Gastrocnemius medialis (tissue), 4 donors: ENCODE measurements around the gene LHFPL5. TPM values are rescaled to one million over a fixed set of nuclear protein-coding genes. Genes with fewer than 3 reads are reported as not detected.

Experiments used
- ATAC-seq, 2 donors: fragments of 150-250 bp; one replicate each; pipeline ENCODE4 v1.9.1; 2016
- DNase-seq, 2 donors: peaks; one replicate each; pipeline ENCODE4 v3.0.0-alpha.2; 2019
- H3K27ac ChIP-seq, 4 donors: fragments of 200-600 bp; sonication (generic); 1 replicate in 1 of 4; 2 replicates in 3 of 4; pipeline ENCODE4 v1.5.1; 2016 to 2018; ENCODE audit warnings: mild to moderate bottlenecking in 2 of 4, moderate library complexity in 1 of 4
- H3K27me3 ChIP-seq, 3 donors: fragments of 200-600 bp; sonication (generic) in 2 of 3; 1 replicate in 1 of 3; 2 replicates in 2 of 3; pipeline versions ENCODE4 v1.5.1 to v1.6.0; 2016 to 2019; ENCODE audit warnings: mild to moderate bottlenecking in 1 of 3, moderate library complexity in 1 of 3
- H3K36me3 ChIP-seq, 2 donors: fragments of 200-600 bp; sonication (generic) in 1 of 2; one replicate each; pipeline ENCODE4 v1.5.1; 2017 to 2018
- H3K4me1 ChIP-seq, 2 donors: fragments of 200-600 bp; sonication (generic) in 1 of 2; one replicate each; pipeline ENCODE4 v1.5.1; 2016 to 2017; ENCODE audit warnings: mild to moderate bottlenecking in 2 of 2
- H3K4me3 ChIP-seq, 4 donors: fragments of 200-600 bp; sonication (generic) in 3 of 4; 1 replicate in 1 of 4; 2 replicates in 3 of 4; pipeline ENCODE4 v1.5.1; 2016 to 2019; ENCODE audit warnings: mild to moderate bottlenecking in 2 of 4
- H3K9me3 ChIP-seq, 3 donors: fragments of 200-600 bp; sonication (generic) in 2 of 3; 1 replicate in 1 of 3; 2 replicates in 2 of 3; pipeline ENCODE4 v1.5.1; 2016 to 2019
- CTCF ChIP-seq, 5 experiments: fragments of 450-650 bp in 3 of 5; fragments of 200-600 bp in 2 of 5; sonication (generic) in 2 of 5; IDR thresholded peaks in 4 of 5; conservative IDR thresholded peaks in 1 of 5; 1 replicate in 4 of 5; 2 replicates in 1 of 5; pipeline ENCODE4 v1.5.1; 2016 to 2019; ENCODE audit warnings: antibody characterized with exemption in 5 of 5, mild to moderate bottlenecking in 3 of 5, moderate library complexity in 3 of 5
- POLR2A ChIP-seq, 2 donors: fragments of 450-650 bp; IDR thresholded peaks; one replicate each; pipeline ENCODE4 v1.6.1; 2017; ENCODE audit warnings: antibody characterized with exemption in 2 of 2, mild to moderate bottlenecking in 2 of 2, moderate library complexity in 2 of 2
- in situ Hi-C, 4 donors: fragments of 200-750 bp; cut with MboI; loops; one replicate each; pipeline versions ENCODE4 v1.15.0 to v1.8.0; 2017; ENCODE audit warnings: low sequenced_read_pairs in 4 of 4
- intact Hi-C: fragments of 100-400 bp; cut with DNase I; formaldehyde crosslinking; loops from one replicate; pipeline ENCODE4 v1.15.1; 2023; ENCODE audit warnings: low total_unique reads
- total RNA-seq, 4 donors: library from RNA; depleted of rRNA; stranded (reverse); fragments of >200 nt; gene quantifications; one replicate each; pipeline versions ENCODE4 v1.1.0 to v1.2.3, GENCODE V29; 2016

LHFPL5 gene
- total RNA-seq, 4 donors from 2014 or later: not detected

DNA sequence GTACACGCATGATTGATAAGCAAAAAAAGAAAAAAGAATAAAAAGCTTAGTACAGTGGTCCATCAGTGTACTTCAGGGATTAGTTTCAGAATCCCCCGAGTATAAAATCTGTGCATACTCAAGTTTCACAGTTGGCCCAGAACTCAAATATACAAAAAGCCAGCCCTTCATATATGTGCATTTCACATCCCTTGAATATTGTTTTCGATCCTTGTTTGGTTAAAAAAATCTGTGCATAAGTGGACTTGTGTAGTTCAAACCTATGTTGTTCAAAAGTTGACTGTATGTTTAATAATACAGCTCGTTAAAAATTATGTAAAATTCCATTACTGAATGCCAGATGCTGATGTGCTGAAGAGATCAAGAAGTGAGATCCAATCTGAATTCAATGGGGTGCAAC lies 54.2 kb downstream of the LHFPL5 start:
- no peak overlapping the region for H3K27ac ChIP-seq
- in situ Hi-C loops (no loop called here), intact Hi-C loops (no loop called here)
- DNase-seq (no peak), ATAC-seq (no peak)
- no peak overlapping the region for H3K4me3 ChIP-seq
- H3K36me3 ChIP-seq: peaks cover 0 to 33% of the 10 kb centered on the region in 2 donors
- no peaks in the 10 kb centered on the region for H3K27me3 ChIP-seq
- TF ChIP-seq POLR2A (IDR thresholded peaks at IDR 0.05) (no peak), CTCF (IDR thresholded peaks at IDR 0.05 in 4 of 5, conservative IDR thresholded peaks at IDR 0.05 in 1 of 5) (no peak)
- no peaks in the 10 kb centered on the region for H3K9me3 ChIP-seq
- H3K4me1 ChIP-seq: no peaks in the 10 kb centered on the region

Other genes with a start within 250 kb of the LHFPL5 start
- gene FKBP5, start 116.4 kb upstream of the LHFPL5 start, total RNA-seq: 1,000 to 10,000 TPM in 2 of 4 donors, 100 to 1,000 TPM in 2; 665 to 1,753 (median 1,205) TPM
- gene ARMC12, start 68.3 kb upstream of the LHFPL5 start, total RNA-seq: 1 to 10 TPM in 1 of 4 donors, not detected in 3; 6.2 TPM
- gene CLPSL2, start 28.8 kb upstream of the LHFPL5 start, total RNA-seq: not detected
- gene CLPSL1, start 24.3 kb upstream of the LHFPL5 start, total RNA-seq: not detected
- gene CLPS, start 8.0 kb upstream of the LHFPL5 start, total RNA-seq: not detected
- 100 to 1,000 TPM in 1 of 4 donors, 10 to 100 TPM in 3; 38.2 to 104 (median 56.7) TPM for gene SRPK1, start 115.7 kb downstream of the LHFPL5 start, total RNA-seq
- under 1 TPM in 1 of 4 donors, not detected in 3; 0.11 TPM for gene SLC26A8, start 219.3 kb downstream of the LHFPL5 start, total RNA-seq
- 10 to 100 TPM; 37.6 to 42.4 (median 40.2) TPM for gene MAPK14, start 222.5 kb downstream of the LHFPL5 start, total RNA-seq